GM12891 (cell line): ENCODE data around the gene INSRR. TPM values are rescaled to one million over a fixed set of nuclear protein-coding genes. Genes with fewer than 3 reads are reported as not detected.

Source experiments
- DNase-seq: peaks from one replicate; pipeline ENCODE4 v3.0.0; 2011; ENCODE audit warnings: low spot score; ENCODE audit not compliant: insufficient read length
- FAIRE-seq: peaks from 2 replicates; lab custom pipeline; 2011; peaks lifted over from hg19 to GRCh38; lab: Jason Lieb, UNC
- PAX5 ChIP-seq: IDR thresholded peaks from 2 replicates; pipeline ENCODE4 v1.6.1; 2011; ENCODE audit warnings: low read length, moderate library complexity, mild to moderate bottlenecking; ENCODE audit not compliant: insufficient read depth, severe bottlenecking
- POLR2A ChIP-seq: IDR thresholded peaks from 2 replicates; pipeline ENCODE4 v1.6.1; 2011; ENCODE audit warnings: low read depth, low read length, control low read depth
- POLR2AphosphoS5 ChIP-seq: IDR thresholded peaks from 2 replicates; pipeline ENCODE4 v1.6.1; 2011; ENCODE audit warnings: low read depth, low read length, control low read depth
- POU2F2 ChIP-seq: IDR thresholded peaks from 2 replicates; pipeline ENCODE4 v1.6.1; 2011; ENCODE audit warnings: low read depth, mild to moderate bottlenecking, control low read depth, low read length, moderate library complexity
- SPI1 ChIP-seq: IDR thresholded peaks from 2 replicates; pipeline ENCODE4 v1.6.1; 2011; ENCODE audit warnings: low read depth, low read length, control low read depth
- TAF1 ChIP-seq: IDR thresholded peaks from 2 replicates; pipeline ENCODE4 v1.6.1; 2011; ENCODE audit warnings: low read depth, low read length, control low read depth
- polyA plus RNA-seq: library from polyadenylated mRNA; unstranded; fragments of >200 nt; gene quantifications from one replicate; pipeline ENCODE4 v1.2.1, GENCODE V29; 2012; ENCODE audit warnings: low read depth, missing spikeins, inconsistent platforms; ENCODE audit not compliant: missing spikeins

INSRR gene
- not detected for polyA plus RNA-seq

DNA sequence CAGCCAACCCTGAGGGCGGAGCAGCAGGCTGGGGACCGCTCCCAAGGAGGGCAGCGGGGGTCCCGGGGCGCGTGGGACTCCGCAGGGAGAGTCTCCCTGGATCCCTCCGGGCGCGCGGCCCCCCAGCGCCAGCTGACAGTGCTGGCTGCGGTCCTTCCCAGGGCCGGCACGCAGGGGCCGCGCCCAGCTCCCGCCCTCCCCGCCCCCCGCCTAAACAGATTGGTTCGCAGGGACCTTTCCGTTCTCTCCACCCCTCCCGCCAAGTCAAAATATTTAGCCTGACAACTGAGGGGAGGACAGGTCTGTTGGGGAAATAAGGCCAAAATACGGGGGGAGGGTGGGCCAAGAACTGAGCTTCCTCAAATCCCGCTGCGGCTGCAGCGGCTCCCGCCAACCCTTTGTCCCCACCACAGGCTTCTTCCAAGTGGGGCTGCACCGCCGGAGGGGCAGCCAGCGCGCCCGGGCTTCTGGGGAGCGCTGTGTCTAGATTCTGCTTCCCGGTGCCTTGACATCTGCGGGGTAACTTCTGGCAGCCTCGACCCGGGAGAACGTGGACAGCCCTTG is at the start of gene INSRR:
TSS of gene INSRR (minus strand) at position 159 of the 564 bp plus-strand sequence. CDS start 496 bp downstream, outside the sequence.
- no peak for TF ChIP-seq SPI1
- TF ChIP-seq POLR2A: no peak
- no peak for TF ChIP-seq TAF1
- no peak for TF ChIP-seq PAX5
- no peak for TF ChIP-seq POU2F2
- no peak for TF ChIP-seq POLR2AphosphoS5
- FAIRE-seq (no peak), DNase-seq (no peak)

DNA sequence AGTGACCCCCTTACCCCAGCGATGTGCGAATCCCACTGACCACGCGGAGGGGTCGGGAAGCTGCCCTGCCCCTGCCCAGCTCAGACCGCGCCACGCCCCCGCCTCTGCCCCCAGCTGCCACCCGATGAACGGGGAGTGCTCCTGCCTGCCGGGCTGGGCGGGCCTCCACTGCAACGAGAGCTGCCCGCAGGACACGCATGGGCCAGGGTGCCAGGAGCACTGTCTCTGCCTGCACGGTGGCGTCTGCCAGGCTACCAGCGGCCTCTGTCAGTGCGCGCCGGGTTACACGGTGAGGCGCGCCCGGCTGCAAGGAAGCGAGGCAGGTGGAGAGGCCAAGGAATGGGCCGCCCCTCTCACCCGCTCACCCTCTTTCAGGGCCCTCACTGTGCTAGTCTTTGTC is 49.6 kb upstream of the INSRR start:
- DNase-seq (no peak), FAIRE-seq (no peak)
- TF ChIP-seq POLR2A (no peak), POLR2AphosphoS5 (no peak), SPI1 (no peak)

DNA sequence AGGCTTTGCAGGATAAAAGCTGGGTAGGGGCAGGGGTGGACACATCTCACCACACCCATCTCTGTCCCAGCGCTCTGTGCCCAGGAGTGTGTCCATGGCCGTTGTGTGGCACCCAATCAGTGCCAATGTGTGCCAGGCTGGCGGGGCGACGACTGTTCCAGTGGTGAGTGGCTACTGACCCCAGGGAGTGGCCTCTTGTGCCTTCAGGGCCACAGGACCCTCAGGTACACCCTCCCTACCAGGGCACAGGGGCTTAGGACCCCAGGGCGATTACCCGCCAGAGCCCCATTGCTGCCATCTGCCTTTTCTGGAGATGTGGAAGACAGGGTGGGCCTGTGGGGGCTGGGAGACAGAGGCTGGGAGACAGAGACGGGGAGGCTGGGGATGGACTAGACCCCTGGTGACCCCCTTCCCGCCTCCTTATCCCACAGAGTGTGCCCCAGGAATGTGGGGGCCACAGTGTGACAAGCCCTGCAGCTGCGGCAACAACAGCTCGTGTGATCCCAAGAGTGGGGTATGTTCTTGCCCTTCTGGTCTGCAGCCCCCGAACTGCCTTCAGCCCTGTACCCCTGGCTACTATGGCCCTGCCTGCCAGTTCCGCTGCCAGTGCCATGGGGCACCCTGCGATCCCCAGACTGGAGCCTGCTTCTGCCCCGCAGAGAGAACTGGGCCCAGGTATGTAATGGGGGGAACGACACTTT is 47.4 kb upstream of the INSRR start:
- TF ChIP-seq TAF1: no peak
- TF ChIP-seq SPI1: no peak
- TF ChIP-seq POLR2AphosphoS5: no peak
- no peak for TF ChIP-seq PAX5
- TF ChIP-seq POLR2A: no peak
- no peak for TF ChIP-seq POU2F2
- no peak for FAIRE-seq
- no peak for DNase-seq

DNA sequence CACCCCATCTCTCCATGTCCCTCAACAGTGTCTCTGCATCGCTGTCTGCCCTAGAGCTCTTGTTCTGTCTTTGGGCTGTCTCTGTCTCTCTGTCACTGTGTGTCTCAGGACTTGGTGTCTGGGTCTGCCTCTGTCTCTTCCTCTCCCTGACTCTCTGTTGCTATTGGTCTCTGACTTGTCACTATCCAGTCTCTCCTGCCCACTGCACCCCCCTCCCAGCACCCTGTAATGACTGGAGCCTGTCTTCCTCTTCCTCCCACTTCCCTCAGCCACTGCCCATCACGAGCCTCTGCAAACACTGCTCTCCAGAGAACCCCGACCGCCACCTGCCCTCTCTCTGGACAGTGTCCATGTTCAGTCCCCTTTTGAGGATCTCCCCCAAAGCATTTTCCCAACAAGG is 46.7 kb upstream of the INSRR start:
- FAIRE-seq: no peak
- TF ChIP-seq PAX5: no peak
- no peak for DNase-seq

DNA sequence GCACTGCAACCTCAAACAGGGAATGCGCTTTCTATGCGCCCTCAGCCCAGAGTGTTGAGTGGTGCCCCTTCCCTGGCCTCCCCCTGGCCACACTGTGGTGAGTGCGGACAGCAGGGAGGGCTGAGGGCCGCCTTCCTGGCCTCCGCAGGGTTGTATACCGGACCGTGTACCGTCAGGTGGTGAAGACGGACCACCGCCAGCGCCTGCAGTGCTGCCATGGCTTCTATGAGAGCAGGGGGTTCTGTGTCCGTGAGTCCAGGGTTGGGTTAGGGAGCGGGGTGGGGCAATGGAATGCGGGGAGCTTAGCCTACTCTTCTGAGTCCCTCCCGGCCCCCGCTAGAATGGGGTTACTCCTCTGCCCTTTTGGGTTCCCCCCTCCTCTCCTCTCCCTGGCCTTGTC is 46.3 kb upstream of the INSRR start:
- TF ChIP-seq POLR2A (no peak), PAX5 (no peak), TAF1 (no peak), POU2F2 (no peak), POLR2AphosphoS5 (no peak), SPI1 (no peak)
- no peak for FAIRE-seq
- DNase-seq: no peak

DNA sequence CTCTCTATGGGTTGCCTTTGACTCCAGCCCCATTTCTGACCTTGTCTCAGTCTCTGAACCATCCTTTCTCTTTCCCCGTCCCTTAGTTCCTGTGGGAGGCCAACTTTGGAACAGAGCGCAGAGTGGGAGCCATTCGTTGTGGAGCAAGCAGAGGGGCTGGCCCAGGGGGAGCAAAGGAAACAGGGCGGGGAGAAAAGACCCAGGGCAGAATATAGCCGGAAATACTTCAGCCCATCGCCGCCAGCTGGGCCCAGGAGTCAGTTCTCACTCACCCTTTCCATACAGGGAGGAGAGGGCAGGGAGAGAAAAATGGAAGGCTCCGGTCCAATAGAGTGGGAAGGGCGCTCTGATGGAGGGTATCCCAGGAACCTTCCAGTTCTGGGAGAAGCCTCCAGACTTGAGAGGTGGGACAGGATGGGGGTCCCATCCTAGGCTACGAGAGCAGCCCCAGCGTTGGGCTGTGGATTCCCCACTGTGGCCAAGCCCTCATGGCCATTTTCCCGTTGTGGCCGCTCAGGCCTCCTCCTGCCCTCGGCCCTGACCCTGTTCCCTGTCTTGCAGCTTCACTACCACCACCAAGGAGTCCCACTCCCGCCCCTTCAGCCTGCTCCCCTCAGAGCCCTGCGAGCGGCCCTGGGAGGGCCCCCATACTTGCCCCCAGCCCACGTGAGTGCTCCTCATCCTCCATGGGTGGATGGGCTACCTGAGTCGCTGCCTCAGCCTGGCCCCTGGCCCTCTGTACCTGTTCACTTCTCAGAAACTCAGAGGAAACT is 45.5 kb upstream of the INSRR start:
- TF ChIP-seq POU2F2 (no peak), SPI1 (no peak)
- no peak for FAIRE-seq
- DNase-seq: no peak

DNA sequence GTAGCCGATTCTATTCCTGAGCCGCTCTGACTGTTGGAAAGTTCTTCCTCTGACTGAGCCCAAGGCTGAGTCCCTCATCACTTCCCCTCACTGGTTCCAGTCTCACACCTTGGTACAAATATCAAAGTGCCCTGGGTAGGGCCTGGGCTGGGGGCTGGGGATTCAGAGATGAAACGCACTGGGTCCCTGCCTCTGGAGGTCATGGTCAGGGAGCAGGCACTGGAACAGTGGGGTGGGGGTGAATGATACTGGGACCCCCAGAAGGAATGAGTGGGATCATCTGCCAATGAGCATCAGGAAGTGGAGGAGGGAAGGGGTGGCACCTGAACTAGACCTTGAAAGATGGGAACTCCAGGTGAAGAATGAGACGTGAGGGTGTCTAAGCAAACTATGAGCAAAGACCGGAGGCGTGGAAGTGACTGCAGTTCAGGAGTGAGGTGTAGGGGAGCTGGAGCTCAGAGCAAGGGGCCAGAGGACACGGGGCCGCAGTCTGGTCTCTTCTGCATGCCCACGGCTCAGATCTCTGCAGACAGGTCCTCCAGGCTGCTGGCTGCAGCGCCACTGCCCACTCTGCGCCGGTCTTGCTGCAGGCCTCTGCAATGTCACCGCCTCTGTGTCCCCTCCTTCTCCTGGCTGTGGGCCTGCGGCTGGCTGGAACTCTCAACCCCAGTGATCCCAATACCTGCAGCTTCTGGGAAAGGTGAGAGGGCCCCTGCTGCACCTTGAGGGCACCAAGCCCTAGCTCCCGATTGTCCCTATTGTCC is 44.6 kb upstream of the INSRR start:
- DNase-seq: no peak
- FAIRE-seq: no peak
- no peak for TF ChIP-seq POU2F2

DNA sequence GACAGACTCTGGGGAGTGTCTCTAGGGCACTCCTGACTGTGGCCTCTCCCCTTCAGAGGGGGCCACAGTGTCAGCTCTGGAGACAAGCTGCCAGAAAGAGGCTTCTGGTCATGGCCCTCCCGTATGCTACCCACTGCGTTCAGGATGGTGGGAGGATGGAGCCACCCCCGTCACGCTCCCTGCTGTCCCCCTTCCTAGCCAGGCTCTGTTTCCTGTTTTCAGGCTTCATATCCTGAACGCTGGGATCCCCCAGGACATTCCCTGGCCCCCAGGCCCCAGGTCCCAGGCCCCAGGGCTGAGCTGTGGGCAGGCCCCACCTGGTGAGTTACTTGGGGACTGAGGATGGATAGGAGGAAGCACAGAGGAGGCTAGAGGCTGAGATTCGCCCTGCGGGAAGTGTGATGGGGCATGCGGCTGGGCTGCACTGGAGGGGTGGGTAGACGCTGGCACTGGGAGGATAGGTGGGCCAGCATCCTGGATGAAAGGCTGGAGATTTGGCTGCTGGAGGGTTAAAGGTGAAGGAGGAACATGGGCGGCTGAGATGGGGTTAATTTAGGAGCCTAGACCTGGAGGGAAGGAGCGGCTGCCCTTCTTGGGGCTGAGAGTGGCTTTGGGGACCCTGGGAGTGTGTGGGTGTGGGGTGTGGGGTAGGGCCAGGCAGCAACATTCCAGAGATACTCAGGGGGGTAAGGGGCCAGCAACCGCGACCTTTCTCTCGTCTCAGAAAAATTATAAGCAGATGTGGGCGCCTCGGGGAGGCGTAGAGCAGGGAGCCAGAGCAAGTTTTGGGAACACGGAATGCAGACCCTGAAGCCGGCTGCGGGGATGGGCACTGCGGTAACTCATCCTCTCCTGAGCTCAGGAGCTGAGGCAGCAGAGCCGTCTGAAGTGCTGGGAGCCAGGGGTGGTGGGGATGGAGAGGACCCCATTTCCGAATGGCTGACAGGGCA is 43.3 kb upstream of the INSRR start:
- DNase-seq (no peak), FAIRE-seq (no peak)
- TF ChIP-seq POLR2AphosphoS5: no peak
- no peak for TF ChIP-seq TAF1
- no peak for TF ChIP-seq POU2F2
- TF ChIP-seq POLR2A: no peak
- no peak for TF ChIP-seq PAX5
- TF ChIP-seq SPI1: no peak

DNA sequence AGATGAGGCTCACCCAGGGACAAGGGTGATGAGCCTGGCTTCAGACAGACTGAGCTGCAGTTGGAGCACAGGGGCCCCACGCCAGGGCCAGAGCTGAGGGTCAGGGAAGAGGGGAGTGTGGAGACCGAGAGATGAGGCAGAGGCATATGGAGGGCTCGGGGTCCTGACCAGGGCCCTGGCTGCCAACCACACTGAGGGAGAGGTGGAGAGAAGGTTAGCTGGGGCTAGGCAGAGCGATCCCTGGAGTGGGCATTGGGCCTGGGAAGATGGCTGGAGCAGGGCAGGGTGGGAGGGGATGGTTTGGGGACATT is 42.6 kb upstream of the INSRR start:
- TF ChIP-seq PAX5 (no peak), TAF1 (no peak), POU2F2 (no peak), POLR2AphosphoS5 (no peak), POLR2A (no peak), SPI1 (no peak)
- DNase-seq: no peak
- no peak for FAIRE-seq
